ENCODE results near the gene EMP2. TPM values are rescaled to one million over a fixed set of nuclear protein-coding genes. Genes with fewer than 3 reads are reported as not detected.

Gene EMP2
- total RNA-seq, 1 donor from 2014 or later, result not detected

- Mint-ChIP-seq H3K27ac (no peak overlapping the region), H3K9me3 (no peaks in the 10 kb centered on the region), H3K4me3 (no peak overlapping the region), H3K27me3 (peaks cover 51% of the 10 kb centered on the region), H3K4me1 (peaks cover 7% of the 10 kb centered on the region), H3K36me3 (ENCODE audit: low read depth) (no peaks in the 10 kb centered on the region)
- POLR2A ChIA-PET, result no interaction called here
- intact Hi-C loops (cut with micrococcal nuclease), result no loop called here
- no peak for DNase-seq
- CTCF ChIA-PET, result no interaction called here
- no peak for ATAC-seq (ENCODE audit: low read depth)
- TF ChIP-seq, protein P1, sequence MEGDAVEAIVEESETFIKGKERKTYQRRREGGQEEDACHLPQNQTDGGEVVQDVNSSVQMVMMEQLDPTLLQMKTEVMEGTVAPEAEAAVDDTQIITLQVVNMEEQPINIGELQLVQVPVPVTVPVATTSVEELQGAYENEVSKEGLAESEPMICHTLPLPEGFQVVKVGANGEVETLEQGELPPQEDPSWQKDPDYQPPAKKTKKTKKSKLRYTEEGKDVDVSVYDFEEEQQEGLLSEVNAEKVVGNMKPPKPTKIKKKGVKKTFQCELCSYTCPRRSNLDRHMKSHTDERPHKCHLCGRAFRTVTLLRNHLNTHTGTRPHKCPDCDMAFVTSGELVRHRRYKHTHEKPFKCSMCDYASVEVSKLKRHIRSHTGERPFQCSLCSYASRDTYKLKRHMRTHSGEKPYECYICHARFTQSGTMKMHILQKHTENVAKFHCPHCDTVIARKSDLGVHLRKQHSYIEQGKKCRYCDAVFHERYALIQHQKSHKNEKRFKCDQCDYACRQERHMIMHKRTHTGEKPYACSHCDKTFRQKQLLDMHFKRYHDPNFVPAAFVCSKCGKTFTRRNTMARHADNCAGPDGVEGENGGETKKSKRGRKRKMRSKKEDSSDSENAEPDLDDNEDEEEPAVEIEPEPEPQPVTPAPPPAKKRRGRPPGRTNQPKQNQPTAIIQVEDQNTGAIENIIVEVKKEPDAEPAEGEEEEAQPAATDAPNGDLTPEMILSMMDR (IDR thresholded peaks at IDR 0.05), result no peak
Observed at GRCh38 chr16:10583269-10583668, 2.9 kb upstream of the EMP2 start.

DNA sequence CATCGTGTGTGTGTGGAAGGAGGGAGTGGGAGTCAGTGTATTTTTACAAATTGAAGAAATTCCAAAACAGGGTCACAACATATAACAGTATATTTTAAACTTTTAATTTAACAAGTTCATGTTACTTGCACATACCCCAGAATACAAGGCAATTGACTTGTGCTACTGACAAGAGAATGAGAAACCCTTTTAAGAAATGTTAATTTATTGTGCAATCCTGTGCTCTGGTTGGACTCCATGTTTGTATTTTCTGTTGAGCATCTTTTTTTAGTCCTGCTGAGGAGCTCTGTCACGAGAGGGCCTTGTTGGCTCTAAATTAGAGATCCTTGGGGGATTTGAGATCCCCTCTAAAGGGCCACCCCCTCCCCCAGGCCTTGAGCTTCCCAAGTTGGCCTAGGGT, 1.1 kb upstream of the EMP2 start:
- DNase-seq (no peak), ATAC-seq (ENCODE audit: low read depth) (no peak)
- H3K9me3 Mint-ChIP-seq, result no peaks in the 10 kb centered on the region
- no peaks in the 10 kb centered on the region for H3K36me3 Mint-ChIP-seq (ENCODE audit: low read depth)
- CTCF ChIA-PET, result no interaction called here
- peaks cover 49% of the 10 kb centered on the region for H3K27me3 Mint-ChIP-seq
- TF ChIP-seq, protein P1 (IDR thresholded peaks at IDR 0.05), result no peak
- POLR2A ChIA-PET, result no interaction called here
- peaks cover 7% of the 10 kb centered on the region for H3K4me1 Mint-ChIP-seq
- no peak overlapping the region for H3K27ac Mint-ChIP-seq
- intact Hi-C loops (cut with micrococcal nuclease), result no loop called here
- H3K4me3 Mint-ChIP-seq, result peak overlapping the region; percentile 20

GRCh38 chr16:10580883-10581247, 467 bp upstream of the EMP2 start:
- peaks cover 7% of the 10 kb centered on the region for H3K4me1 Mint-ChIP-seq

GRCh38 chr16:10579575-10579964, 828 bp downstream of the EMP2 start:
- ChIA-PET POLR2A (no interaction called here), CTCF (interaction anchor here (1.1 kb wide), 1 partner anchor 339 kb away, joined by 3 read pairs; no protein-coding TSS in a partner anchor)
- no peak for ATAC-seq (ENCODE audit: low read depth)
- H3K27ac Mint-ChIP-seq, result no peak overlapping the region
- no peak for DNase-seq
- peaks cover 41% of the 10 kb centered on the region for H3K27me3 Mint-ChIP-seq
- TF ChIP-seq, protein P1 (IDR thresholded peaks at IDR 0.05), result no peak
- intact Hi-C loops (cut with micrococcal nuclease), result no loop called here
- no peaks in the 10 kb centered on the region for H3K36me3 Mint-ChIP-seq (ENCODE audit: low read depth)
- no peaks in the 10 kb centered on the region for H3K9me3 Mint-ChIP-seq
- H3K4me1 Mint-ChIP-seq, result peaks cover 7% of the 10 kb centered on the region
- H3K4me3 Mint-ChIP-seq, result peak overlapping the region; percentile 15

More at GRCh38 chr16:10580883-10581247, 467 bp upstream of the EMP2 start:
- H3K9me3 Mint-ChIP-seq, result no peaks in the 10 kb centered on the region
- intact Hi-C loops (cut with micrococcal nuclease), result no loop called here
- ChIA-PET CTCF (interaction anchor here (1.0 to 1.1 kb wide), 2 partner anchors 66 to 338 kb away, joined by 3 to 5 read pairs; no protein-coding TSS in a partner anchor), POLR2A (no interaction called here)
- DNase-seq, result no peak
- H3K36me3 Mint-ChIP-seq (ENCODE audit: low read depth), result no peaks in the 10 kb centered on the region
- TF ChIP-seq, protein P1 (IDR thresholded peaks at IDR 0.05), result no peak
- H3K27ac Mint-ChIP-seq, result no peak overlapping the region
- peak overlapping the region; percentile 71 for H3K4me3 Mint-ChIP-seq
- H3K27me3 Mint-ChIP-seq, result peaks cover 45% of the 10 kb centered on the region
- ATAC-seq (ENCODE audit: low read depth), result no peak

DNA sequence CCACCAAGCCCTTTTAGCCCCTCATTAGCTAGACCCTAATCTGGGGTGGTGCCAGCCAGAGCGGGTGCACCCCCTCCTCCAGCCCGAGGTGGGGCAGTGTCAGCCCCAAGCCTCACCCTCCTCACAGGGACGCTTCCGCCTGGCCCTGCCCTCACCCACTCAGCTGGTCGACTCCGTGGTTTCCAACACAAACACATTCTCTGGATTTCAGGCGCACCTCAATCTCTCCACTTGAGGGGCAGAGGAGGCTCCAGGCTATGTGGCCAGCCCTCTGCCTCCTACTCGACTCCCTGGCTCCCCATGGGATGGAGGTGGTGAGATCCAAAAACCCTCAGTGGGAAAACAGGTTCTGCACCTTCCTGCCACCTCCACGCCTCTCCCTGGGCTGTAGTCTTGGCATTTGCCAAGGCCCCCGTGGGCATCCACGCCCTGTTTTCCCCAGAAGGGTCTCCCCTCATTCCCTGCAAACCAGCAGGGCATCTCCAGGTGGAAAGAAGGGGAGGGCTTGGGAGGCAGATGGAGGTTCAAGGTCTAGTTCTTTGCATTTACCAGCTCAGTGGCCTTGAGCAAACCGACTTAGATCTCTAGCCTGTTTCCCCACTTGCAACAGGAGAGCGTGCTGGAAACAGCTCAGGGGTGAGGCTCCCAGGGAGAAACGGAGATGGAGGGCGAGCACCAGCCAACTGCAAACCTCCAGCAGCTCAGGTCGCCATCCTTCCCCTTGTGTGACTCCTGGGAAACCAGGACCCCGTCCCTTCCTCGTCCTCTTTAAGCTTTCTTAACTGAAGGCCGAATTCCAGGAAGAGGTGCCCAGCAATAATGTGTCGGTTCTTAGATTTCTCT, 1.7 kb downstream of the EMP2 start:
- Mint-ChIP-seq H3K27me3 (peaks cover 39% of the 10 kb centered on the region), H3K36me3 (ENCODE audit: low read depth) (no peaks in the 10 kb centered on the region), H3K27ac (no peak overlapping the region), H3K9me3 (no peaks in the 10 kb centered on the region), H3K4me3 (no peak overlapping the region), H3K4me1 (peaks cover 7% of the 10 kb centered on the region)
- TF ChIP-seq, protein P1 (IDR thresholded peaks at IDR 0.05), result no peak
- POLR2A ChIA-PET, result no interaction called here
- DNase-seq (no peak), ATAC-seq (ENCODE audit: low read depth) (no peak)
- CTCF ChIA-PET, result no interaction called here
- intact Hi-C loops (cut with micrococcal nuclease), result no loop called here
